ENCODE results near the gene TET1.
A peak's percentile ranks its signal among the peaks of the same experiment; 100 is the strongest.

TET1 gene

GRCh38 chr10:68543004-68543918 lies 16.9 kb upstream of the TET1 start:
- TF ChIP-seq SPI1 (IDR thresholded peaks at IDR 0.05; ENCODE audit: low read depth, low read length) (no peak), POLR2A (IDR thresholded peaks at IDR 0.05; ENCODE audit: low read depth, low read length) (no peak), TAF1 (IDR thresholded peaks at IDR 0.05; ENCODE audit: low read depth, low read length) (no peak), POLR2AphosphoS5 (IDR thresholded peaks at IDR 0.05; ENCODE audit: low read depth, low read length) (no peak), PAX5 (IDR thresholded peaks at IDR 0.05; ENCODE audit: insufficient read depth, low read length, severe bottlenecking) (no peak), POU2F2 (IDR thresholded peaks at IDR 0.05; ENCODE audit: low read depth, low read length) (no peak)
- peak; percentile 54 for FAIRE-seq
- DNase-seq (ENCODE audit: insufficient read length, low spot score), result no peak

- no peak for TF ChIP-seq TAF1 (IDR thresholded peaks at IDR 0.05; ENCODE audit: low read depth, low read length)
- no peak for TF ChIP-seq PAX5 (IDR thresholded peaks at IDR 0.05; ENCODE audit: insufficient read depth, low read length, severe bottlenecking)
- DNase-seq (ENCODE audit: insufficient read length, low spot score) (peak; percentile 65), FAIRE-seq (peak; percentile 72)
These were observed 9.3 kb upstream of the TET1 start for GRCh38 chr10:68550747-68551411.

- DNase-seq (ENCODE audit: insufficient read length, low spot score), result no peak
- TF ChIP-seq TAF1 (IDR thresholded peaks at IDR 0.05; ENCODE audit: low read depth, low read length) (no peak), SPI1 (IDR thresholded peaks at IDR 0.05; ENCODE audit: low read depth, low read length) (no peak), POU2F2 (IDR thresholded peaks at IDR 0.05; ENCODE audit: low read depth, low read length) (no peak), POLR2AphosphoS5 (IDR thresholded peaks at IDR 0.05; ENCODE audit: low read depth, low read length) (no peak), POLR2A (IDR thresholded peaks at IDR 0.05; ENCODE audit: low read depth, low read length) (no peak), PAX5 (IDR thresholded peaks at IDR 0.05; ENCODE audit: insufficient read depth, low read length, severe bottlenecking) (no peak)
- FAIRE-seq, result no peak
These were observed 7.0 kb upstream of the TET1 start for GRCh38 chr10:68553138-68553537.

GRCh38 chr10:68553599-68553998 lies 6.5 kb upstream of the TET1 start:
- DNase-seq (ENCODE audit: insufficient read length, low spot score), result no peak
- no peak for FAIRE-seq
- TF ChIP-seq POLR2AphosphoS5 (IDR thresholded peaks at IDR 0.05; ENCODE audit: low read depth, low read length) (no peak), POLR2A (IDR thresholded peaks at IDR 0.05; ENCODE audit: low read depth, low read length) (no peak), PAX5 (IDR thresholded peaks at IDR 0.05; ENCODE audit: insufficient read depth, low read length, severe bottlenecking) (no peak), POU2F2 (IDR thresholded peaks at IDR 0.05; ENCODE audit: low read depth, low read length) (no peak), SPI1 (IDR thresholded peaks at IDR 0.05; ENCODE audit: low read depth, low read length) (no peak), TAF1 (IDR thresholded peaks at IDR 0.05; ENCODE audit: low read depth, low read length) (no peak)

GRCh38 chr10:68558478-68558877 lies 1.7 kb upstream of the TET1 start:
- DNase-seq (ENCODE audit: insufficient read length, low spot score) (no peak), FAIRE-seq (no peak)
- TF ChIP-seq POLR2A (IDR thresholded peaks at IDR 0.05; ENCODE audit: low read depth, low read length), result no peak
- no peak for TF ChIP-seq POU2F2 (IDR thresholded peaks at IDR 0.05; ENCODE audit: low read depth, low read length)
- no peak for TF ChIP-seq PAX5 (IDR thresholded peaks at IDR 0.05; ENCODE audit: insufficient read depth, low read length, severe bottlenecking)
- no peak for TF ChIP-seq TAF1 (IDR thresholded peaks at IDR 0.05; ENCODE audit: low read depth, low read length)
- no peak for TF ChIP-seq SPI1 (IDR thresholded peaks at IDR 0.05; ENCODE audit: low read depth, low read length)
- TF ChIP-seq POLR2AphosphoS5 (IDR thresholded peaks at IDR 0.05; ENCODE audit: low read depth, low read length), result no peak

GRCh38 chr10:68559251-68559650 lies 886 bp upstream of the TET1 start:
- no peak for FAIRE-seq
- no peak for DNase-seq (ENCODE audit: insufficient read length, low spot score)
- TF ChIP-seq TAF1 (IDR thresholded peaks at IDR 0.05; ENCODE audit: low read depth, low read length) (no peak), POLR2AphosphoS5 (IDR thresholded peaks at IDR 0.05; ENCODE audit: low read depth, low read length) (no peak), SPI1 (IDR thresholded peaks at IDR 0.05; ENCODE audit: low read depth, low read length) (no peak), POU2F2 (IDR thresholded peaks at IDR 0.05; ENCODE audit: low read depth, low read length) (no peak), POLR2A (IDR thresholded peaks at IDR 0.05; ENCODE audit: low read depth, low read length) (no peak), PAX5 (IDR thresholded peaks at IDR 0.05; ENCODE audit: insufficient read depth, low read length, severe bottlenecking) (no peak)

GRCh38 chr10:68559841-68560185 lies 324 bp upstream of the TET1 start:
- DNase-seq (ENCODE audit: insufficient read length, low spot score) (no peak), FAIRE-seq (no peak)
- TF ChIP-seq POU2F2 (IDR thresholded peaks at IDR 0.05; ENCODE audit: low read depth, low read length) (no peak), POLR2AphosphoS5 (IDR thresholded peaks at IDR 0.05; ENCODE audit: low read depth, low read length) (no peak), POLR2A (IDR thresholded peaks at IDR 0.05; ENCODE audit: low read depth, low read length) (no peak), TAF1 (IDR thresholded peaks at IDR 0.05; ENCODE audit: low read depth, low read length) (no peak), PAX5 (IDR thresholded peaks at IDR 0.05; ENCODE audit: insufficient read depth, low read length, severe bottlenecking) (no peak), SPI1 (IDR thresholded peaks at IDR 0.05; ENCODE audit: low read depth, low read length) (no peak)

- peak; percentile 60 for DNase-seq (ENCODE audit: insufficient read length, low spot score)
- FAIRE-seq, result no peak
- no peak for TF ChIP-seq POU2F2 (IDR thresholded peaks at IDR 0.05; ENCODE audit: low read depth, low read length)
- TF ChIP-seq POLR2AphosphoS5 (IDR thresholded peaks at IDR 0.05; ENCODE audit: low read depth, low read length), result no peak
- no peak for TF ChIP-seq PAX5 (IDR thresholded peaks at IDR 0.05; ENCODE audit: insufficient read depth, low read length, severe bottlenecking)
- no peak for TF ChIP-seq SPI1 (IDR thresholded peaks at IDR 0.05; ENCODE audit: low read depth, low read length)
- TF ChIP-seq TAF1 (IDR thresholded peaks at IDR 0.05; ENCODE audit: low read depth, low read length), result no peak
- no peak for TF ChIP-seq POLR2A (IDR thresholded peaks at IDR 0.05; ENCODE audit: low read depth, low read length)
These were observed 1.1 kb downstream of the TET1 start for GRCh38 chr10:68560943-68561864.

Measured in GM12891 (cell line).